ENCODE measurements around the gene HPCA. TPM values are rescaled to one million over a fixed set of nuclear protein-coding genes. Genes with fewer than 3 reads are reported as not detected.

Gene HPCA
- total and polyA plus RNA-seq, 2 donors (not counting 3 experiments of a cell fraction or from before 2014, with no cell fraction given): not detected

DNA sequence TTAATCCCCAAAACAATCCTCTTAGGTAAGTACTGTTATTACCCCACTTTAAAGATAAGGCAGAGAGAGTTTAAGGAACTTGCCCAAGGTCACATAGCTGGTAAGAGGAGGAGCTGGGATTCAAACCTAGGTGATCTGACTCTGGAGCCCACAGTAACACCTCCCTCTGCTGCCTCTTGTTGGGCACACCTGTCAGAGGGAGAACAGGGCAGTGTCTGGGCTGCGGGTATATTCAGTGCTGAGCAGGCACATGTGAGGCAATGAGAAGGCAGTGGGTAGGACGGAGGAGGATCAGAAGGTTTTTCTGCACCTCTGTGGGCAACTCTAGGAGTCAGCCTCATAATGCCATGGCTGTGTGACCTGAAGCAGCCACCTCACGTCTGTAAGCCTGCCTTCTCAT, 1.8 kb downstream of the HPCA start:
- H4K20me1 ChIP-seq (replicated peaks; ENCODE audit: control insufficient read depth, extremely low read depth, insufficient read depth, low read length): no peaks in the 10 kb centered on the region
- peaks cover 28 to 32% of the 10 kb centered on the region in 2 experiments for H3K27me3 ChIP-seq (ENCODE audit: control insufficient read depth in 2 of 2, insufficient read depth in 2 of 2, low read length in 2 of 2)
- dilution Hi-C loops (cut with MboI; ENCODE audit: extremely low pct_ligation_motif_present, low sequenced_read_pairs): no loop called here
- H3K9ac ChIP-seq (replicated peaks; ENCODE audit: extremely low read depth, insufficient read depth, low read length): no peak overlapping the region
- H3K9me3 ChIP-seq (replicated peaks; ENCODE audit: control insufficient read depth, insufficient read depth, low read length): no peaks in the 10 kb centered on the region
- no peak for DNase-seq (ENCODE audit: low read depth, low spot score)
- no TSS peak for BruUV-seq (replicated peaks)
- no peak for TF ChIP-seq JUN (IDR thresholded peaks at IDR 0.05; ENCODE audit: borderline replicate concordance, insufficient read depth, insufficient read length, low read depth)
- TF ChIP-seq, protein P1, sequence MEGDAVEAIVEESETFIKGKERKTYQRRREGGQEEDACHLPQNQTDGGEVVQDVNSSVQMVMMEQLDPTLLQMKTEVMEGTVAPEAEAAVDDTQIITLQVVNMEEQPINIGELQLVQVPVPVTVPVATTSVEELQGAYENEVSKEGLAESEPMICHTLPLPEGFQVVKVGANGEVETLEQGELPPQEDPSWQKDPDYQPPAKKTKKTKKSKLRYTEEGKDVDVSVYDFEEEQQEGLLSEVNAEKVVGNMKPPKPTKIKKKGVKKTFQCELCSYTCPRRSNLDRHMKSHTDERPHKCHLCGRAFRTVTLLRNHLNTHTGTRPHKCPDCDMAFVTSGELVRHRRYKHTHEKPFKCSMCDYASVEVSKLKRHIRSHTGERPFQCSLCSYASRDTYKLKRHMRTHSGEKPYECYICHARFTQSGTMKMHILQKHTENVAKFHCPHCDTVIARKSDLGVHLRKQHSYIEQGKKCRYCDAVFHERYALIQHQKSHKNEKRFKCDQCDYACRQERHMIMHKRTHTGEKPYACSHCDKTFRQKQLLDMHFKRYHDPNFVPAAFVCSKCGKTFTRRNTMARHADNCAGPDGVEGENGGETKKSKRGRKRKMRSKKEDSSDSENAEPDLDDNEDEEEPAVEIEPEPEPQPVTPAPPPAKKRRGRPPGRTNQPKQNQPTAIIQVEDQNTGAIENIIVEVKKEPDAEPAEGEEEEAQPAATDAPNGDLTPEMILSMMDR (IDR thresholded peaks at IDR 0.05; ENCODE audit: extremely low read depth in 1 of 2, insufficient read depth in 1 of 2, low read depth in 1 of 2, low read length in 2 of 2): no peak
- no peak for TF ChIP-seq MYC (IDR thresholded peaks at IDR 0.05; ENCODE audit: low read depth, low read length)
- no peak for TF ChIP-seq POLR2AphosphoS5 (IDR thresholded peaks at IDR 0.05; ENCODE audit: insufficient read depth, low read depth, low read length)
- TF ChIP-seq, protein P2, sequence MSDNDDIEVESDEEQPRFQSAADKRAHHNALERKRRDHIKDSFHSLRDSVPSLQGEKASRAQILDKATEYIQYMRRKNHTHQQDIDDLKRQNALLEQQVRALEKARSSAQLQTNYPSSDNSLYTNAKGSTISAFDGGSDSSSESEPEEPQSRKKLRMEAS (IDR thresholded peaks at IDR 0.05; ENCODE audit: insufficient read depth, insufficient read length): no peak
- no peak for TF ChIP-seq POLR2A (IDR thresholded peaks at IDR 0.05; ENCODE audit: low read depth, low read length)
- TF ChIP-seq GATA2 (IDR thresholded peaks at IDR 0.05; ENCODE audit: insufficient read depth, insufficient read length, low read depth, low read length): no peak
- TF ChIP-seq EZH2 (IDR thresholded peaks at IDR 0.05; ENCODE audit: borderline replicate concordance, low read depth, low read length, severe bottlenecking): no peak
- no peak for TF ChIP-seq FOS (IDR thresholded peaks at IDR 0.05; ENCODE audit: borderline replicate concordance, insufficient read depth, low read length)
- no peaks in the 10 kb centered on the region for H3K36me3 ChIP-seq (ENCODE audit: control insufficient read depth in 2 of 2, extremely low read depth in 1 of 2, insufficient read depth in 2 of 2, low read length in 2 of 2)
- POLR2A ChIA-PET: no interaction called here
- H3K4me1 ChIP-seq (ENCODE audit: control insufficient read depth, extremely low read depth, insufficient read depth, low read length): no peaks in the 10 kb centered on the region
- intact Hi-C loops (cut with micrococcal nuclease): no loop called here
- no peak overlapping the region for H3K27ac ChIP-seq (ENCODE audit: insufficient read depth, low read depth, low read length)
- H3K9me1 ChIP-seq (replicated peaks; ENCODE audit: control insufficient read depth, extremely low read depth, insufficient read depth, low read length): no peaks in the 10 kb centered on the region
- no peak overlapping the region for H2AFZ ChIP-seq (ENCODE audit: low read depth, low read length)
- CTCF ChIA-PET: interaction anchor here (0.8 to 3.3 kb wide), 4 partner anchors 9 to 176 kb away, joined by 3 to 20 read pairs (median 8); no protein-coding TSS in a partner anchor
- FAIRE-seq: no peak
- no peaks in the 10 kb centered on the region for H3K79me2 ChIP-seq (ENCODE audit: control insufficient read depth, insufficient read depth, low read length)
- no peak overlapping the region for H3K4me2 ChIP-seq (ENCODE audit: insufficient read depth, low read length)
- H3K4me3 ChIP-seq (replicated peaks in 1 of 3; ENCODE audit: insufficient read depth in 1 of 3, low read depth in 1 of 3, low read length in 3 of 3): no peak overlapping the region

Measured in endothelial cell of umbilical vein (primary cell).